H1 (cell line): ENCODE results near the gene ZSCAN1. TPM values are rescaled to one million over a fixed set of nuclear protein-coding genes. Genes with fewer than 3 reads are reported as not detected.

Source experiments
- ASH2L ChIP-seq: fragments of 200-600, 300-600 bp; sonication (generic); IDR thresholded peaks from one replicate; pipeline ENCODE4 v1.7.1; 2017; ENCODE audit warnings: low read length
- BACH1 ChIP-seq: IDR thresholded peaks from 2 replicates; pipeline ENCODE4 v1.6.1; 2012; ENCODE audit warnings: low read length, improper control_type of control experiment
- RXRA ChIP-seq: IDR thresholded peaks from 2 replicates; pipeline ENCODE4 v1.6.1; 2011; ENCODE audit warnings: low read depth, mild to moderate bottlenecking, low read length, moderate library complexity; ENCODE audit not compliant: insufficient read depth
- SAP30 ChIP-seq: fragments of 300-600 bp; sonication (generic); IDR thresholded peaks from 2 replicates; pipeline ENCODE4 v1.7.1; 2012; ENCODE audit warnings: low read length, moderate library complexity, mild to moderate bottlenecking, inconsistent platforms; ENCODE audit not compliant: insufficient read depth, insufficient replicate concordance
- polyA plus RNA-seq, 7 experiments: library from polyadenylated mRNA; depleted of rRNA in 3 of 7; stranded (reverse) in 5 of 7; unstranded in 2 of 7; fragments of >200 nt in 5 of 7; fragments of 200-250 nt in 2 of 7; gene quantifications; 1 replicate in 5 of 7; 2 replicates in 1 of 7; 4 replicates in 1 of 7; pipeline versions ENCODE4 v1.2.1 to v1.2.3, GENCODE V29; 2011 to 2013; ENCODE audit warnings: missing spikeins in 2 of 7, mixed read lengths in 2 of 7
- total RNA-seq: library from RNA; stranded (reverse); fragmentation: NEBNext Ultra II Directional; extraction: Animal tissue kit (Norgen Biotek cat#: 25700); gene quantifications from 2 replicates; pipeline ENCODE4 v1.2.1, GENCODE V29; 2021
- TF ChIP-seq, protein P1 (sequence below): fragments of 300-600 bp; sonication (generic); IDR thresholded peaks from 2 replicates; pipeline ENCODE4 v1.7.1; 2012; ENCODE audit warnings: low read length, moderate library complexity, mild to moderate bottlenecking, inconsistent platforms; ENCODE audit not compliant: insufficient replicate concordance

Gene ZSCAN1
- total and polyA plus RNA-seq, 2 of the 8 experiments (the other 6 are each of a cell fraction or from before 2014, with no cell fraction given): 1.2 to 4.3 TPM

DNA sequence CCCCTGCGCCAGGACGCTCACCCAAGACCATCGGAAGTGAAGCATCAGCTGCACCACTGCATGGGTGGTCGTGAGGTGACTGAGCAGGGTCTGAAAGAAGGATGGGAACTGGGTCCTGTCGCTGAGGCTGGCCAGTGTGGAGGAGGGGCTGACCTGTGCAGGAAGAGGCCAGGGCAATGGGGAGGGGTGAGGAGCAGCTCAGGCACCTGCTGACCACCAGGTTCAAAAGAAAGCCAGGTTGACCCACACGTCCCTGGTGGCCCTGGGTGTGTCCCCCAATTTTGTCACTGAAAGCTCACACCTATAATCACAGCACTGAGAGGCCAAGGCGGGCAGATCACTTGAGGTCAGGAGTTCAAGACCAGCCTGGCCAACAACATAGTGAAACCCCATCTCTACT, 13.7 kb upstream of the ZSCAN1 start (continued):
- TF ChIP-seq, protein P1, sequence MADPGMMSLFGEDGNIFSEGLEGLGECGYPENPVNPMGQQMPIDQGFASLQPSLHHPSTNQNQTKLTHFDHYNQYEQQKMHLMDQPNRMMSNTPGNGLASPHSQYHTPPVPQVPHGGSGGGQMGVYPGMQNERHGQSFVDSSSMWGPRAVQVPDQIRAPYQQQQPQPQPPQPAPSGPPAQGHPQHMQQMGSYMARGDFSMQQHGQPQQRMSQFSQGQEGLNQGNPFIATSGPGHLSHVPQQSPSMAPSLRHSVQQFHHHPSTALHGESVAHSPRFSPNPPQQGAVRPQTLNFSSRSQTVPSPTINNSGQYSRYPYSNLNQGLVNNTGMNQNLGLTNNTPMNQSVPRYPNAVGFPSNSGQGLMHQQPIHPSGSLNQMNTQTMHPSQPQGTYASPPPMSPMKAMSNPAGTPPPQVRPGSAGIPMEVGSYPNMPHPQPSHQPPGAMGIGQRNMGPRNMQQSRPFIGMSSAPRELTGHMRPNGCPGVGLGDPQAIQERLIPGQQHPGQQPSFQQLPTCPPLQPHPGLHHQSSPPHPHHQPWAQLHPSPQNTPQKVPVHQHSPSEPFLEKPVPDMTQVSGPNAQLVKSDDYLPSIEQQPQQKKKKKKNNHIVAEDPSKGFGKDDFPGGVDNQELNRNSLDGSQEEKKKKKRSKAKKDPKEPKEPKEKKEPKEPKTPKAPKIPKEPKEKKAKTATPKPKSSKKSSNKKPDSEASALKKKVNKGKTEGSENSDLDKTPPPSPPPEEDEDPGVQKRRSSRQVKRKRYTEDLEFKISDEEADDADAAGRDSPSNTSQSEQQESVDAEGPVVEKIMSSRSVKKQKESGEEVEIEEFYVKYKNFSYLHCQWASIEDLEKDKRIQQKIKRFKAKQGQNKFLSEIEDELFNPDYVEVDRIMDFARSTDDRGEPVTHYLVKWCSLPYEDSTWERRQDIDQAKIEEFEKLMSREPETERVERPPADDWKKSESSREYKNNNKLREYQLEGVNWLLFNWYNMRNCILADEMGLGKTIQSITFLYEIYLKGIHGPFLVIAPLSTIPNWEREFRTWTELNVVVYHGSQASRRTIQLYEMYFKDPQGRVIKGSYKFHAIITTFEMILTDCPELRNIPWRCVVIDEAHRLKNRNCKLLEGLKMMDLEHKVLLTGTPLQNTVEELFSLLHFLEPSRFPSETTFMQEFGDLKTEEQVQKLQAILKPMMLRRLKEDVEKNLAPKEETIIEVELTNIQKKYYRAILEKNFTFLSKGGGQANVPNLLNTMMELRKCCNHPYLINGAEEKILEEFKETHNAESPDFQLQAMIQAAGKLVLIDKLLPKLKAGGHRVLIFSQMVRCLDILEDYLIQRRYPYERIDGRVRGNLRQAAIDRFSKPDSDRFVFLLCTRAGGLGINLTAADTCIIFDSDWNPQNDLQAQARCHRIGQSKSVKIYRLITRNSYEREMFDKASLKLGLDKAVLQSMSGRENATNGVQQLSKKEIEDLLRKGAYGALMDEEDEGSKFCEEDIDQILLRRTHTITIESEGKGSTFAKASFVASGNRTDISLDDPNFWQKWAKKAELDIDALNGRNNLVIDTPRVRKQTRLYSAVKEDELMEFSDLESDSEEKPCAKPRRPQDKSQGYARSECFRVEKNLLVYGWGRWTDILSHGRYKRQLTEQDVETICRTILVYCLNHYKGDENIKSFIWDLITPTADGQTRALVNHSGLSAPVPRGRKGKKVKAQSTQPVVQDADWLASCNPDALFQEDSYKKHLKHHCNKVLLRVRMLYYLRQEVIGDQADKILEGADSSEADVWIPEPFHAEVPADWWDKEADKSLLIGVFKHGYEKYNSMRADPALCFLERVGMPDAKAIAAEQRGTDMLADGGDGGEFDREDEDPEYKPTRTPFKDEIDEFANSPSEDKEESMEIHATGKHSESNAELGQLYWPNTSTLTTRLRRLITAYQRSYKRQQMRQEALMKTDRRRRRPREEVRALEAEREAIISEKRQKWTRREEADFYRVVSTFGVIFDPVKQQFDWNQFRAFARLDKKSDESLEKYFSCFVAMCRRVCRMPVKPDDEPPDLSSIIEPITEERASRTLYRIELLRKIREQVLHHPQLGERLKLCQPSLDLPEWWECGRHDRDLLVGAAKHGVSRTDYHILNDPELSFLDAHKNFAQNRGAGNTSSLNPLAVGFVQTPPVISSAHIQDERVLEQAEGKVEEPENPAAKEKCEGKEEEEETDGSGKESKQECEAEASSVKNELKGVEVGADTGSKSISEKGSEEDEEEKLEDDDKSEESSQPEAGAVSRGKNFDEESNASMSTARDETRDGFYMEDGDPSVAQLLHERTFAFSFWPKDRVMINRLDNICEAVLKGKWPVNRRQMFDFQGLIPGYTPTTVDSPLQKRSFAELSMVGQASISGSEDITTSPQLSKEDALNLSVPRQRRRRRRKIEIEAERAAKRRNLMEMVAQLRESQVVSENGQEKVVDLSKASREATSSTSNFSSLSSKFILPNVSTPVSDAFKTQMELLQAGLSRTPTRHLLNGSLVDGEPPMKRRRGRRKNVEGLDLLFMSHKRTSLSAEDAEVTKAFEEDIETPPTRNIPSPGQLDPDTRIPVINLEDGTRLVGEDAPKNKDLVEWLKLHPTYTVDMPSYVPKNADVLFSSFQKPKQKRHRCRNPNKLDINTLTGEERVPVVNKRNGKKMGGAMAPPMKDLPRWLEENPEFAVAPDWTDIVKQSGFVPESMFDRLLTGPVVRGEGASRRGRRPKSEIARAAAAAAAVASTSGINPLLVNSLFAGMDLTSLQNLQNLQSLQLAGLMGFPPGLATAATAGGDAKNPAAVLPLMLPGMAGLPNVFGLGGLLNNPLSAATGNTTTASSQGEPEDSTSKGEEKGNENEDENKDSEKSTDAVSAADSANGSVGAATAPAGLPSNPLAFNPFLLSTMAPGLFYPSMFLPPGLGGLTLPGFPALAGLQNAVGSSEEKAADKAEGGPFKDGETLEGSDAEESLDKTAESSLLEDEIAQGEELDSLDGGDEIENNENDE: no peak
- no peak for TF ChIP-seq RXRA
- no peak for TF ChIP-seq ASH2L
- no peak for TF ChIP-seq BACH1
- TF ChIP-seq SAP30: no peak
